HepG2 (cell line): ENCODE data around the gene ARL14EP. TPM values are rescaled to one million over a fixed set of nuclear protein-coding genes. Genes with fewer than 3 reads are reported as not detected.

Experiments
- ATAC-seq: fragments of 200-7000 bp; cut with Tn5 transposase; 3 replicates; pipeline ENCODE4 v1.9.1; 2020; ENCODE audit warnings: mild to moderate bottlenecking, moderate library complexity
- BruUV-seq: library from RNA; stranded (reverse); fragments of 400-500 nt; replicated peaks from 2 replicates; lab custom pipeline; 2021; lab: Mats Ljungman, UMichigan
- CTCF ChIA-PET: fragments of 300-600 bp; formaldehyde crosslinking; extraction: SDS; loops from one replicate; lab custom pipeline; 2021; ENCODE audit warnings: low total read pairs, inconsistent platforms, low intra/inter-chr PET ratio; lab: Yijun Ruan, JAX
- POLR2A ChIA-PET: fragments of 350-600 bp; sonication (Branson Sonifier 250); formaldehyde crosslinking; loops from one replicate; lab custom pipeline; 2020; ENCODE audit warnings: antibody characterized with exemption, inconsistent platforms; lab: Yijun Ruan, JAX
- DNase-seq: peaks from one replicate; pipeline ENCODE4 v3.0.0-alpha.2; 2015; ENCODE audit warnings: low spot score
- FAIRE-seq: peaks from 3 replicates; lab custom pipeline; 2011; peaks lifted over from hg19 to GRCh38; lab: Jason Lieb, UNC
- H2AFZ ChIP-seq: one replicate; pipeline ENCODE4 v1.6.1; 2011; ENCODE audit warnings: low read length, inconsistent platforms
- H3K27ac ChIP-seq: fragments of 300-600 bp; 3 replicates; pipeline ENCODE4 v1.8.0; 2011; ENCODE audit warnings: mixed run types, mild to moderate bottlenecking, mixed read lengths, low read length, inconsistent platforms; ENCODE audit not compliant: insufficient read depth; ENCODE audit errors: extremely low read length
- H3K27me3 ChIP-seq, 2 experiments: fragments of 200-600 bp in 1 of 2; 2 replicates in 1 of 2; 3 replicates in 1 of 2; pipeline versions ENCODE4 v1.6.0 to v1.8.0; 2011; ENCODE audit warnings: low read length in 2 of 2, mild to moderate bottlenecking in 2 of 2, moderate library complexity in 2 of 2, inconsistent platforms in 1 of 2; ENCODE audit not compliant: insufficient read depth in 2 of 2, control insufficient read depth in 1 of 2
- H3K36me3 ChIP-seq, 2 experiments: fragments of 200-600 bp in 1 of 2; replicated peaks in 1 of 2; 2 replicates in 1 of 2; 3 replicates in 1 of 2; pipeline versions ENCODE4 v1.5.1 to v1.8.0; 2011; ENCODE audit warnings: low read length in 2 of 2, inconsistent platforms in 1 of 2; ENCODE audit not compliant: insufficient read depth in 2 of 2, control insufficient read depth in 1 of 2
- H3K4me1 ChIP-seq: 2 replicates; pipeline ENCODE4 v1.5.1; 2012; ENCODE audit warnings: low read length, inconsistent platforms; ENCODE audit not compliant: insufficient read depth
- H3K4me2 ChIP-seq: 2 replicates; pipeline ENCODE4 v1.6.0; 2011; ENCODE audit warnings: low read depth, low read length, inconsistent platforms
- H3K4me3 ChIP-seq, 3 experiments: fragments of 200-600 bp in 1 of 3; sonication (generic), shearing (Covaris generic) in 1 of 3; replicated peaks in 1 of 3; 2 replicates each; pipeline ENCODE4 v1.5.1; 2011 to 2016; ENCODE audit warnings: low read length in 3 of 3, inconsistent platforms in 2 of 3, low read depth in 2 of 3, mild to moderate bottlenecking in 2 of 3, control low read depth in 1 of 3, mixed read lengths in 1 of 3; ENCODE audit not compliant: insufficient read depth in 1 of 3
- H3K79me2 ChIP-seq: one replicate; pipeline ENCODE4 v1.6.1; 2011; ENCODE audit warnings: low read length, inconsistent platforms; ENCODE audit not compliant: insufficient read depth
- H3K9ac ChIP-seq: 2 replicates; pipeline ENCODE4 v1.6.0; 2011; ENCODE audit warnings: mild to moderate bottlenecking, low read depth, low read length, inconsistent platforms; ENCODE audit not compliant: insufficient read depth
- H3K9me3 ChIP-seq: 2 replicates; pipeline ENCODE4 v1.5.1; 2012; ENCODE audit warnings: mild to moderate bottlenecking, low read length
- H4K20me1 ChIP-seq: 2 replicates; pipeline ENCODE4 v1.6.0; 2011; ENCODE audit warnings: inconsistent platforms, mild to moderate bottlenecking, low read length, moderate library complexity; ENCODE audit not compliant: insufficient read depth
- ARNT2 ChIP-seq: sonication (generic); formaldehyde crosslinking; IDR thresholded peaks from 2 replicates; pipeline ENCODE4 v1.8.0; 2022; ENCODE audit warnings: mild to moderate bottlenecking, low read depth, missing genetic modification reagents, moderate library complexity
- BRCA1 ChIP-seq: sonication (generic); formaldehyde crosslinking; IDR thresholded peaks from 2 replicates; pipeline ENCODE4 v1.4.0; 2020; ENCODE audit warnings: missing genetic modification reagents
- CERS6 ChIP-seq: sonication (generic); formaldehyde crosslinking; IDR thresholded peaks from 2 replicates; pipeline ENCODE4 v1.5.0; 2020; ENCODE audit warnings: missing genetic modification reagents
- HMGXB3 ChIP-seq: sonication (generic); formaldehyde crosslinking; IDR thresholded peaks from 2 replicates; pipeline ENCODE4 v1.4.0; 2020; ENCODE audit warnings: missing genetic modification reagents, borderline replicate concordance
- NR0B2 ChIP-seq: sonication (generic); formaldehyde crosslinking; IDR thresholded peaks from 2 replicates; pipeline ENCODE4 v1.4.0; 2020; ENCODE audit warnings: mild to moderate bottlenecking, missing genetic modification reagents
- ONECUT2 ChIP-seq: sonication (generic); formaldehyde crosslinking; IDR thresholded peaks from 2 replicates; pipeline ENCODE4 v1.4.0; 2020; ENCODE audit warnings: missing genetic modification reagents
- RERE ChIP-seq: IDR thresholded peaks from 2 replicates; pipeline ENCODE4 v1.6.1; 2016; ENCODE audit warnings: low read depth, missing genetic modification reagents, missing compliant biosample characterization
- ZBTB44 ChIP-seq: sonication (generic); formaldehyde crosslinking; IDR thresholded peaks from 2 replicates; pipeline ENCODE4 v1.4.0; 2020; ENCODE audit warnings: missing genetic modification reagents
- ZFP36 ChIP-seq: fragments of 150-350 bp; IDR thresholded peaks from 2 replicates; pipeline ENCODE4 v1.6.1; 2018; ENCODE audit warnings: borderline replicate concordance, low read length, low read depth; ENCODE audit not compliant: partially characterized antibody
- ZNF274 ChIP-seq: sonication (generic); formaldehyde crosslinking; IDR thresholded peaks from 2 replicates; pipeline ENCODE4 v1.5.1; 2020; ENCODE audit warnings: mild to moderate bottlenecking, missing genetic modification reagents
- ZNF75D ChIP-seq: sonication (generic); formaldehyde crosslinking; IDR thresholded peaks from 2 replicates; pipeline ENCODE4 v1.8.1; 2023; ENCODE audit warnings: missing genetic modification reagents, mild to moderate bottlenecking, borderline replicate concordance
- WGBS: methylation state at CpG from one replicate; pipeline ENCODE4 v1.1.6; 2017; ENCODE audit warnings: low lambda C conversion rate; 5-methylcytosine and 5-hydroxymethylcytosine counted together
- in situ Hi-C: cut with HindIII; loops from 2 replicates; pipeline ENCODE4 v1.10.0; 2017; ENCODE audit warnings: low pct_unique_long_range_greater_than_20kb; ENCODE audit not compliant: extremely low pct_ligation_motif_present
- intact Hi-C: fragments of 100-400 bp; cut with micrococcal nuclease; formaldehyde crosslinking; loops from one replicate; pipeline ENCODE4 v1.10.0; 2022; ENCODE audit not compliant: unreplicated experiment
- polyA plus RNA-seq, 8 experiments: library from polyadenylated mRNA; depleted of rRNA in 3 of 8; stranded (reverse) in 7 of 8; unstranded in 1 of 8; fragments of >200 nt; fragmentation: Illumina TruSeq in 4 of 8; extraction: Trizol in 4 of 8; gene quantifications; 2 replicates each; pipeline versions ENCODE4 v1.2.1 to v1.2.3, GENCODE V29; 2011 to 2016; ENCODE audit warnings: low read depth in 4 of 8, missing spikeins in 1 of 8, mixed read lengths in 1 of 8; ENCODE audit not compliant: insufficient read depth in 1 of 8
- total RNA-seq, 5 experiments: library from RNA; depleted of rRNA; stranded (reverse); fragments of >200 nt; fragmentation: Illumina TruSeq; extraction: Trizol; gene quantifications; 2 replicates each; pipeline ENCODE4 v1.2.3, GENCODE V29; 2016; ENCODE audit warnings: low read depth in 1 of 5

ARL14EP gene
- total and polyA plus RNA-seq, 2 of the 13 experiments (the other 11 are each of a cell fraction or from before 2014, with no cell fraction given) = 9.8 to 15.4 TPM

GRCh38 chr11:30358536-30358935, 35.6 kb downstream of the ARL14EP start:
- Histone ChIP-seq H3K4me1 (no peaks in the 10 kb centered on the region), H3K79me2 (no peaks in the 10 kb centered on the region), H2AFZ (no peak overlapping the region), H3K36me3 (no peaks in the 10 kb centered on the region), H3K9me3 (no peaks in the 10 kb centered on the region), H3K27ac (no peak overlapping the region), H3K4me3 (no peak overlapping the region), H3K27me3 (no peaks in the 10 kb centered on the region), H3K9ac (no peak overlapping the region), H3K4me2 (no peak overlapping the region), H4K20me1 (no peaks in the 10 kb centered on the region)
- intact Hi-C loops (no loop called here), in situ Hi-C loops (loop anchor here (10.0 kb wide), 1 partner anchor 496 kb away; no protein-coding TSS in a partner anchor)
- 0% methylated on average over 2 of the region's 2 CpGs for WGBS
- no peak for ATAC-seq
- POLR2A ChIA-PET = no interaction called here
- no TSS peak for BruUV-seq
- no peak for DNase-seq
- no peak for FAIRE-seq
- CTCF ChIA-PET = no interaction called here
- TF ChIP-seq NR0B2 (CRISPR knock-in tag) (no peak), ZFP36 (no peak), ONECUT2 (CRISPR knock-in tag) (no peak), CERS6 (CRISPR knock-in tag) (no peak), ZNF75D (no peak), ZNF274 (CRISPR knock-in tag) (no peak), RERE (CRISPR knock-in tag) (no peak), HMGXB3 (no peak), BRCA1 (no peak), ARNT2 (no peak), ZBTB44 (no peak)
